ENCODE measurements around the gene ANGPTL4. TPM values are rescaled to one million over a fixed set of nuclear protein-coding genes. Genes with fewer than 3 reads are reported as not detected.

ANGPTL4 gene
- total and polyA plus RNA-seq, 7 experiments from 2014 or later = 1.1 TPM; not detected in 6

DNA sequence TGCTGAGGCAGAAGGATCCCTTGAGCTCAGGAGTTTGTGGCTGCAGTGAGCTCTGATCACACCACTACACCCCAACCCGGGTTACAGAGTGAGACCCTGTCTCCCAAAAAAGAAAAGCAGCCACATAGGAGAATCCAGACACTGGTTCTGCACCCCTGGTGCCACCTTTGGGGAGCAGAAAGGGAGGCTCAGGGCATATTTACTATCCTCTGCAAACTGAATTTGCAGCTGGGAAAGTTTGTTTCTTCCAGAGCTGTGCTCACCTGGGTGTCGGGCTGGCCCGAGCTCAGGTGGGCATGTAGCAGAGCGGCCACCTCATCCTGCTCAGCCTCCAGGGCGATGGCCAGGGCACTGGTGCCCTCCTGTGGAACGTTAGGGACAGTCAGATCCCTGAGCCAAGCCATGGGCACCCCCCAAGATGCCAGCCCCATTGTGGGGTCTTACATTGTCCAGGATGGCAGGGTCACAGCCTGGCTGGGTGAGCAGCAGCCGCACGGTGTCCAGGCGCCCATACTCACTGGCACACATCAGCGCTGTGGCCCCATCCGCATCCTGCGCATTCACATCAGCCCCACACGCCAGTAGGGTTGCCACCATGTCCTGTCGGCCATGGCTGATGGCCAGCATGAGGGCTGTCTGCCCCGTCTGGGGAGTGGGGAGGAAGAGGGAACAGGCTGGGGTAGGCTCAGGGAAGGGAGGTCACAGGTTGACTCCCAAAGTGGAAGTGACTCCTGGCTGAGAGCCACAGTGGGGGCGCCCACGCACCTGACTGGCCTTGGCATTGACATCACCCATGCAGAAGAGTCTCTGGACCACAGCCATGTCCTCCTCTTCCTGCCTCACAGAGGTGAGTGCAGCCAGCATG is 39.5 kb upstream of the ANGPTL4 start:
- Mint-ChIP-seq H3K4me1 (peaks cover 16 to 33% (median 26%) of the 10 kb centered on the region in 7 donors), H3K9me3 (peaks cover 0 to 1% (median 0%) of the 10 kb centered on the region in 11 donors), H3K27ac (peak overlapping the region in 3 of 9 donors; percentile 25 to 75 (median 28)), H3K27me3 (peaks cover 0 to 15% (median 0%) of the 10 kb centered on the region in 5 donors), H3K36me3 (peaks cover 0 to 15% (median 0%) of the 10 kb centered on the region in 5 donors), H3K4me3 (no peak overlapping the region)
- H3K27ac ChIP-seq (ENCODE audit: low read depth, low read length) = no peak overlapping the region
- DNase-seq = no peak
- H3K27me3 ChIP-seq (ENCODE audit: control insufficient read depth in 2 of 2, insufficient read depth in 2 of 2, low read length in 2 of 2) = no peaks in the 10 kb centered on the region
- no peak overlapping the region for H3K4me3 ChIP-seq (ENCODE audit: low read length)
- H3K4me1 ChIP-seq (ENCODE audit: control insufficient read depth in 2 of 2, insufficient read depth in 2 of 2, low read length in 2 of 2) = peaks cover 25% of the 10 kb centered on the region in 2 donors
- no peak for ATAC-seq
- H3K9me3 ChIP-seq (ENCODE audit: control insufficient read depth in 2 of 3, low read length in 3 of 3) = no peaks in the 10 kb centered on the region
- CTCF ChIA-PET = interaction anchor here (0.6 kb wide), 1 partner anchor 255 kb away, joined by 7 read pairs; no protein-coding TSS in a partner anchor
- H3K36me3 ChIP-seq (ENCODE audit: control insufficient read depth in 2 of 3, insufficient read depth in 3 of 3, low read length in 3 of 3) = peaks cover 4 to 37% (median 4%) of the 10 kb centered on the region in 3 experiments
- intact Hi-C loops (cut with micrococcal nuclease) = no loop called here
- POLR2A ChIA-PET = interaction anchor here (0.6 to 4.5 kb wide), 5 partner anchors 12 to 374 kb away, joined by 3 to 31 read pairs (median 3); partner anchors contain the start of gene KANK3

DNA sequence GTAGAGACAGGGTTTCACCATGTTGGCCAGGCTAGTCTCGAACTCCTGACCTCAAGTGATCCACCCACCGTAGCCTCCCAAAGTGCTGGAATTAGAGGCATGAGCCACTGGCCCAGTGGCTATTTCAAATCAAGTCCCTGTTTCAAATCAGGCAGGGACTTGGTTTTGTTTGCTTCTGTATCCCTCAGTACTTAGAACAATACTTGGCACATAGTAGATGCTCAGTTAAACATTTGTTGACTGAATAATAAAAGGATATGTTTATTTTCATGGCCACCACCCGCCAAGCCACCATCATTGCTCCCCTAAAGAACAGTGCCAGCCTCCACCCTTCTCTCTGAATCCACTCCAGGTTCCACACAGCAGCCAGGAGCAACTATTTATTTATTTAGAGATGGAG is 38.5 kb upstream of the ANGPTL4 start:
- intact Hi-C loops (cut with micrococcal nuclease) = no loop called here
- no peak for ATAC-seq
- Histone ChIP-seq H3K27ac (ENCODE audit: low read depth, low read length) (no peak overlapping the region), H3K4me3 (ENCODE audit: low read length) (no peak overlapping the region), H3K9me3 (ENCODE audit: control insufficient read depth in 2 of 3, low read length in 3 of 3) (no peaks in the 10 kb centered on the region), H3K4me1 (ENCODE audit: control insufficient read depth in 2 of 2, insufficient read depth in 2 of 2, low read length in 2 of 2) (peaks cover 15 to 16% of the 10 kb centered on the region in 2 donors), H3K27me3 (ENCODE audit: control insufficient read depth in 2 of 2, insufficient read depth in 2 of 2, low read length in 2 of 2) (no peaks in the 10 kb centered on the region), H3K36me3 (ENCODE audit: control insufficient read depth in 2 of 3, insufficient read depth in 3 of 3, low read length in 3 of 3) (peaks cover 4 to 37% (median 4%) of the 10 kb centered on the region in 3 experiments)
- peak overlapping the region in 3 of 9 donors; percentile 14 to 38 (median 16) for H3K27ac Mint-ChIP-seq
- peaks cover 0 to 20% (median 0%) of the 10 kb centered on the region in 5 donors for H3K27me3 Mint-ChIP-seq
- POLR2A ChIA-PET = no interaction called here
- peaks cover 0 to 1% (median 0%) of the 10 kb centered on the region in 11 donors for H3K9me3 Mint-ChIP-seq
- peaks cover 0 to 17% (median 0%) of the 10 kb centered on the region in 5 donors for H3K36me3 Mint-ChIP-seq
- H3K4me1 Mint-ChIP-seq = peaks cover 14 to 23% (median 16%) of the 10 kb centered on the region in 7 donors
- DNase-seq = no peak
- CTCF ChIA-PET = no interaction called here
- peak overlapping the region in 1 of 10 donors; percentile 18 for H3K4me3 Mint-ChIP-seq

DNA sequence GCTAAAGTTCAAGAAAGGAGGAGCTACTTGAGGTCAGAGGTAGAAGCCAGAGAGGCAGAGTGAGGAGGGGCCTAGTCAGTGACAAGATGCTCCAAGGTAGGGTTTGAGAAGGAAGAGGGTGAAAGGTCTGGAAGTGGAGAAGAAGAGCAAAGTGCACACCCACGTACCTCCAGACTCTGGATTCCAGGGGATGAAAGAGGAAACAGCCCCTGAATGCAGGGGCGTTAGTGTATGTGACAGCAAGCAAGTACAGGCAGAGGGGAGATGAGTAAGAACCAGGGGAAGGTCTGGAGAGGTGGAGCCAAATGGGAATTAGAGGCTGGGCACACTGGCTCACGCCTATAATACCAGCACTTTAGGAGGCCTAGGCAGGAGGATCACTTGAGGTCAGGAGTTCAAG is 34.0 kb upstream of the ANGPTL4 start:
- Mint-ChIP-seq H3K9me3 (no peaks in the 10 kb centered on the region), H3K4me1 (peaks cover 0 to 5% (median 0%) of the 10 kb centered on the region in 7 donors), H3K27me3 (peaks cover 0 to 35% (median 4%) of the 10 kb centered on the region in 5 donors), H3K4me3 (no peak overlapping the region), H3K36me3 (peaks cover 0 to 4% (median 0%) of the 10 kb centered on the region in 5 donors), H3K27ac (peak overlapping the region in 2 of 9 donors; percentile 0 to 23)
- DNase-seq = no peak
- ATAC-seq = no peak
- Histone ChIP-seq H3K27ac (ENCODE audit: low read depth, low read length) (no peak overlapping the region), H3K27me3 (ENCODE audit: control insufficient read depth in 2 of 2, insufficient read depth in 2 of 2, low read length in 2 of 2) (peaks cover 0 to 5% of the 10 kb centered on the region in 2 donors), H3K9me3 (ENCODE audit: control insufficient read depth in 2 of 3, low read length in 3 of 3) (no peaks in the 10 kb centered on the region), H3K4me3 (ENCODE audit: low read length) (no peak overlapping the region), H3K4me1 (ENCODE audit: control insufficient read depth in 2 of 2, insufficient read depth in 2 of 2, low read length in 2 of 2) (no peaks in the 10 kb centered on the region), H3K36me3 (ENCODE audit: control insufficient read depth in 2 of 3, insufficient read depth in 3 of 3, low read length in 3 of 3) (peaks cover 0 to under 1% (median 0%) of the 10 kb centered on the region in 3 experiments)
- CTCF ChIA-PET = no interaction called here
- intact Hi-C loops (cut with micrococcal nuclease) = no loop called here
- POLR2A ChIA-PET = interaction anchor here (1.1 kb wide), 1 partner anchor 7 kb away, joined by 3 read pairs; no protein-coding TSS in a partner anchor

DNA sequence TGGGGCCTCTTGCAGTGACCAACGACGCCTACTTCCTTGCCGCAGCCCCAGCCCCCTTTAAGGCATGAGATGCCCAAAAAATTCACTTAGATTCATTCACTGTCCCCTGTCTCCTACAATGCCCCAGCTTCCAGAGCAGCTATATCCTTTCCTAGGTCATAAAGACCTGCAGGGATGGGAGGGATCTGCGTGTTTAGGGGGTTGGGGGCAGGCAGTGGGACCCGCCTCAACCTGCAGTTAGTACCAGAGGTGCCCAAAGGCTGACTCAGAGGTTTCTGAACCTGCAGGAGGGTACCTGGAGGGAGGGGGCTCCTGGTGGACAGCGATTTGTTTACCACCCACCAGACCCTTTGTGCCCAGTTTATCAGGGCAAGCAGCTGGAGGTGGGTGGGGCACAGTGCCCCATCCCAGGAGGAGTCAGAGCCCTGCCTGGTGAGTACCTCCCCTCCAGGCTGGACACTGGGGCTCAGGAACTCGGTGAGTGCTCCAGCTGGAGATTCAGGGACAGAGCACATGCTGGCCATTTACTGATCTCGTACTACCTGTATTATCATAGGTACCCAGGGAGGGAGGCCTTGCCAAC is 32.6 kb upstream of the ANGPTL4 start:
- Mint-ChIP-seq H3K4me3 (no peak overlapping the region), H3K27ac (no peak overlapping the region), H3K4me1 (peaks cover 3 to 9% (median 4%) of the 10 kb centered on the region in 7 donors), H3K27me3 (peaks cover 0 to 41% (median 10%) of the 10 kb centered on the region in 5 donors), H3K9me3 (no peaks in the 10 kb centered on the region), H3K36me3 (peaks cover 0 to 4% (median 0%) of the 10 kb centered on the region in 5 donors)
- POLR2A ChIA-PET = interaction anchor here (1.1 kb wide), 1 partner anchor 9 kb away, joined by 3 read pairs; no protein-coding TSS in a partner anchor
- intact Hi-C loops (cut with micrococcal nuclease) = no loop called here
- Histone ChIP-seq H3K9me3 (ENCODE audit: control insufficient read depth in 2 of 3, low read length in 3 of 3) (no peaks in the 10 kb centered on the region), H3K4me1 (ENCODE audit: control insufficient read depth in 2 of 2, insufficient read depth in 2 of 2, low read length in 2 of 2) (no peaks in the 10 kb centered on the region), H3K36me3 (ENCODE audit: control insufficient read depth in 2 of 3, insufficient read depth in 3 of 3, low read length in 3 of 3) (no peaks in the 10 kb centered on the region), H3K27ac (ENCODE audit: low read depth, low read length) (no peak overlapping the region), H3K27me3 (ENCODE audit: control insufficient read depth in 2 of 2, insufficient read depth in 2 of 2, low read length in 2 of 2) (peaks cover 0 to 5% of the 10 kb centered on the region in 2 donors), H3K4me3 (ENCODE audit: low read length) (no peak overlapping the region)
- ATAC-seq = no peak
- CTCF ChIA-PET = no interaction called here
- DNase-seq = no peak

DNA sequence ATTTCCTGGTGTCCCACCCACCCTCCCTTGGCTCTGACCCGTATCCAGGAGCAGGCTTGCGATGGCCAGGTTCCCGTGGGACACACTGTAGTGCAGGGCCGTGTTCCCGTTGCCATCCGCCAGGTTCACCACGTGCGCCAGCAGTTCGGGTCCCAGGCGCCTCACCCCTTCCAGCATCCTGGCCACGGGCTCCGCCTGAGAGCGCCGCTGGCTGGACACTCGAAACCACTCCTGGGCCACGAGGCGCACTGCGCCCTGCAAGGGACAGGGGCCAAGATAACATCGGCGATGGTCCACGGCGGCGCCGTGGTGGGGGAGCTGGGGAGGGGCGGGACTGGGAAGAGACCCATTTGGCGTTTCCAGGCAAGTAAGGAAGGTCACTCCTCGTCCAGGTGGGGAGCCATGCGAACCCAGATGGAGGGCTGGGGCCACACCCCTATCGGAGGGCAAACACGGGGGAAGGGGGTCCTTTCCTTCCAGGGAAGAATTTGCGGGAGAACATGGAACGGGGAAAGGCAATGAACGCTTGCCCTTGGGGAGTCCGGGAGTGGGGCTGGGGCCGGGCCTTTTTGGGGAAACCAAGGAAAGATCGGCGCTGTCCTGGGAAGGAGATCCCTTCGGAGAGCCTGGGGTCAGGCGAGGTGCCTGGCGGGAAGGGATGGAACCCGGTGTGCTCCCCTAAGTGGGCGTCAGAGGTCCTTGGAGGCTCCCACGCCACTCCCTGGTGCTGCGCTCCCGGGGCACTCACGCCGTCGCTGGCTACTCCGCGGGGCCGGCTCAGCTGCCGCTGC is 30.8 kb upstream of the ANGPTL4 start:
- Histone ChIP-seq H3K36me3 (ENCODE audit: control insufficient read depth in 2 of 3, insufficient read depth in 3 of 3, low read length in 3 of 3) (no peaks in the 10 kb centered on the region), H3K27ac (ENCODE audit: low read depth, low read length) (no peak overlapping the region), H3K4me3 (ENCODE audit: low read length) (no peak overlapping the region), H3K4me1 (ENCODE audit: control insufficient read depth in 2 of 2, insufficient read depth in 2 of 2, low read length in 2 of 2) (no peaks in the 10 kb centered on the region), H3K9me3 (ENCODE audit: control insufficient read depth in 2 of 3, low read length in 3 of 3) (no peaks in the 10 kb centered on the region), H3K27me3 (ENCODE audit: control insufficient read depth in 2 of 2, insufficient read depth in 2 of 2, low read length in 2 of 2) (peaks cover 0 to 5% of the 10 kb centered on the region in 2 donors)
- Mint-ChIP-seq H3K4me1 (peaks cover 4 to 9% (median 5%) of the 10 kb centered on the region in 7 donors), H3K9me3 (no peaks in the 10 kb centered on the region), H3K4me3 (peak overlapping the region in 2 of 10 donors; percentile 16 to 67), H3K36me3 (peaks cover 0 to 2% (median 0%) of the 10 kb centered on the region in 5 donors), H3K27me3 (peaks cover 8 to 43% (median 18%) of the 10 kb centered on the region in 5 donors), H3K27ac (no peak overlapping the region)
- no peak for ATAC-seq
- ChIA-PET POLR2A (no interaction called here), CTCF (no interaction called here)
- no peak for DNase-seq
- intact Hi-C loops (cut with micrococcal nuclease) = no loop called here

Measured in naive thymus-derived CD4-positive, alpha-beta T cell (primary cell).